ENCODE results near the gene SH3BP4. TPM values are rescaled to one million over a fixed set of nuclear protein-coding genes. Genes with fewer than 3 reads are reported as not detected.

SH3BP4 gene
- total RNA-seq, 2 experiments from 2014 or later, result 0.06 TPM; not detected in 1

DNA sequence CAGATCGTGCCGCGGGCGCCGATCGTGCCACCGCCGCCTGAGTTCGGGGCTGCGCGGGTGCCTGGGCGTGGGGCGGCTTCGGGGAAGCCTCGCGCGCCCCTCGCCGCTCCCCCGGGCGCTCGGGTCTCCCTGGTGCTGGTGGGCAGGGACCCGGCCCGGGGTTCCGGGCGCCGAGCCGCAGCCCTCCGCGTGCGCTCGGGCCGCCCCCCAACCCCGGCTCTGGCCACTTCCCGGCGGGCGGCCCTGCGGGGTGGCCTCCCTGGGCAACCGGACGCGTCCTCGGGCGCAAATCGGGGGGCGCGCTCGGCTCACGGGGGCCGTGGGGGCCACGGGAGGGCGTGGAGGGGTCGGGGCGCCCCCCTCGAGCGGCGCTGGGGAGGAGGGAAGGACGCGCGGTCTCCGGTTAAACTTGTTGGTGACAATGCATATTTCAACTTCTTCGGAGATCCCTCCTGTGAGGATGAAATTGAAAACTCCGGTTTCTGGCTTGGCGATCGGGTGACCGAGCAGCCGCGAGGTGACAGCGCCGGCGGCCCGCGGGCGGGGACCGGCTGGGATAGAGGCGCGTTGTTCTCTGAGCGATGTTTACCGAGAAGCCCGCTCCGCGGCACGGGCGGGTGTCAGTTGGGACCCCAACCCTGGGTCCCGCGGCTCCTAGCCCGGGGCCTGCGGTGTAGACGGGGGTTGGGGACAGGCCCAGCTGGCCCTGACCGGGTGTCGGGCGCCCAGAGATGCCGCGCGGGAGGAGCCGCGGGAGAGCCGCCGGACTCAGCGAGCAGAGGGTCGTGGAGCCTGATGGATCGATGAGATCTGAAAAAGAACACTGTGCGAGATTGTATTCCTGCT is 676 bp downstream of the SH3BP4 start:
- no peaks in the 10 kb centered on the region for H3K79me2 ChIP-seq (ENCODE audit: insufficient read depth, low read depth, low read length)
- no peak overlapping the region for H3K4me2 ChIP-seq (ENCODE audit: low read length)
- H3K4me3 ChIP-seq (ENCODE audit: low read depth, low read length, poor library complexity, severe bottlenecking), result no peak overlapping the region
- no peaks in the 10 kb centered on the region for H4K20me1 ChIP-seq (ENCODE audit: insufficient read depth, low read length)
- H3K27ac ChIP-seq (ENCODE audit: low read depth, low read length, poor library complexity, severe bottlenecking), result no peak overlapping the region
- TF ChIP-seq EZH2phosphoT487 (IDR thresholded peaks at IDR 0.05; ENCODE audit: borderline replicate concordance, low read depth, low read length) (no peak), CTCF (conservative IDR thresholded peaks at IDR 0.05; ENCODE audit: low read length) (no peak)
- H3K36me3 ChIP-seq (ENCODE audit: insufficient read depth, low read length), result no peaks in the 10 kb centered on the region
- no TSS peak for BruUV-seq (replicated peaks)
- ChIA-PET POLR2A (no interaction called here), CTCF (ENCODE audit: unreplicated experiment) (no interaction called here)
- H3K9me3 ChIP-seq (ENCODE audit: low read length), result no peaks in the 10 kb centered on the region
- no peak for DNase-seq (ENCODE audit: low spot score)
- no peaks in the 10 kb centered on the region for H3K4me1 ChIP-seq (ENCODE audit: insufficient read depth, low read length, poor library complexity, severe bottlenecking)
- intact Hi-C loops (cut with micrococcal nuclease; ENCODE audit: unreplicated experiment), result no loop called here
- no peaks in the 10 kb centered on the region for H3K9me2 ChIP-seq (ENCODE audit: insufficient read depth, low read length)
- no peak overlapping the region for H2AFZ ChIP-seq (ENCODE audit: low read length)

GRCh38 chr2:234953116-234954031 is 1.6 kb downstream of the SH3BP4 start:
- Histone ChIP-seq H3K9me2 (ENCODE audit: insufficient read depth, low read length) (no peaks in the 10 kb centered on the region), H3K4me2 (ENCODE audit: low read length) (no peak overlapping the region), H3K27ac (ENCODE audit: low read depth, low read length, poor library complexity, severe bottlenecking) (no peak overlapping the region), H3K9me3 (ENCODE audit: low read length) (no peaks in the 10 kb centered on the region), H3K4me1 (ENCODE audit: insufficient read depth, low read length, poor library complexity, severe bottlenecking) (no peaks in the 10 kb centered on the region), H3K79me2 (ENCODE audit: insufficient read depth, low read depth, low read length) (no peaks in the 10 kb centered on the region), H3K4me3 (ENCODE audit: low read depth, low read length, poor library complexity, severe bottlenecking) (no peak overlapping the region), H3K36me3 (ENCODE audit: insufficient read depth, low read length) (no peaks in the 10 kb centered on the region), H2AFZ (ENCODE audit: low read length) (no peak overlapping the region), H4K20me1 (ENCODE audit: insufficient read depth, low read length) (no peaks in the 10 kb centered on the region)
- no peak for DNase-seq (ENCODE audit: low spot score)
- intact Hi-C loops (cut with micrococcal nuclease; ENCODE audit: unreplicated experiment), result no loop called here
- TF ChIP-seq CTCF (conservative IDR thresholded peaks at IDR 0.05; ENCODE audit: low read length) (no peak), EZH2phosphoT487 (IDR thresholded peaks at IDR 0.05; ENCODE audit: borderline replicate concordance, low read depth, low read length) (no peak)
- ChIA-PET POLR2A (no interaction called here), CTCF (ENCODE audit: unreplicated experiment) (no interaction called here)
- BruUV-seq (replicated peaks), result no TSS peak
